Anterior cingulate cortex (tissue), 58 donors: ENCODE results near the gene NDUFB10.
"Not testable (repeated sequence)": the region's sequence is repeated elsewhere in the genome, so short reads cannot be mapped to it uniquely, and the experiment has no call there.

Experiments used
- DNase-seq, 58 donors: peaks; one replicate each; lab custom pipeline; 2025; lab: John Stamatoyannopoulos, UW

Gene NDUFB10

GRCh38 chr16:1923299-1924034 is 35.9 kb upstream of the NDUFB10 start:
- no peak for DNase-seq

- no peak for DNase-seq
Measured at GRCh38 chr16:1924095-1924494, 35.2 kb upstream of the NDUFB10 start.

GRCh38 chr16:1926271-1926670 is 33.1 kb upstream of the NDUFB10 start:
- no peak for DNase-seq

GRCh38 chr16:1929105-1929504 is 30.2 kb upstream of the NDUFB10 start:
- peak in 3 of 58 donors; percentile 5 to 33 (median 21) for DNase-seq

GRCh38 chr16:1929578-1930337 is 29.6 kb upstream of the NDUFB10 start:
- peak in 57 of 58 donors; percentile 10 to 89 (median 73) for DNase-seq

- DNase-seq: no peak
Measured at GRCh38 chr16:1930338-1930720, 29.0 kb upstream of the NDUFB10 start.

- DNase-seq: no peak
Measured at GRCh38 chr16:1932050-1933028, 27.0 kb upstream of the NDUFB10 start.

- DNase-seq: no peak
Measured at GRCh38 chr16:1933097-1933661, 26.2 kb upstream of the NDUFB10 start.

- no peak for DNase-seq
Measured at GRCh38 chr16:1936945-1937479, 22.3 kb upstream of the NDUFB10 start.

- no peak for DNase-seq
Measured at GRCh38 chr16:1938316-1938715, 21.0 kb upstream of the NDUFB10 start.

GRCh38 chr16:1938910-1939309 is 20.4 kb upstream of the NDUFB10 start:
- DNase-seq: no peak

- DNase-seq: not testable (repeated sequence)
Measured at GRCh38 chr16:1939833-1940232, 19.5 kb upstream of the NDUFB10 start.

GRCh38 chr16:1940273-1941161 is 18.8 kb upstream of the NDUFB10 start:
- DNase-seq: no peak

GRCh38 chr16:1941162-1942046 is 17.9 kb upstream of the NDUFB10 start:
- DNase-seq: no peak

- peak in 1 of 58 donors; percentile 9 for DNase-seq
Measured at GRCh38 chr16:1942047-1942809, 17.1 kb upstream of the NDUFB10 start.

- DNase-seq: peak; percentile 60 to 100 (median 98)
Measured at GRCh38 chr16:1942810-1943726, 16.3 kb upstream of the NDUFB10 start, which contains the start of gene MSRB1. Gene MSRB1, minus strand, starts transcription at chr16:1943199. Its CDS starts 43 bp downstream, at chr16:1943156.
